Measurements from ENCODE around the gene ASIC4. TPM values are rescaled to one million over a fixed set of nuclear protein-coding genes. Genes with fewer than 3 reads are reported as not detected.

ASIC4 gene, protein sequence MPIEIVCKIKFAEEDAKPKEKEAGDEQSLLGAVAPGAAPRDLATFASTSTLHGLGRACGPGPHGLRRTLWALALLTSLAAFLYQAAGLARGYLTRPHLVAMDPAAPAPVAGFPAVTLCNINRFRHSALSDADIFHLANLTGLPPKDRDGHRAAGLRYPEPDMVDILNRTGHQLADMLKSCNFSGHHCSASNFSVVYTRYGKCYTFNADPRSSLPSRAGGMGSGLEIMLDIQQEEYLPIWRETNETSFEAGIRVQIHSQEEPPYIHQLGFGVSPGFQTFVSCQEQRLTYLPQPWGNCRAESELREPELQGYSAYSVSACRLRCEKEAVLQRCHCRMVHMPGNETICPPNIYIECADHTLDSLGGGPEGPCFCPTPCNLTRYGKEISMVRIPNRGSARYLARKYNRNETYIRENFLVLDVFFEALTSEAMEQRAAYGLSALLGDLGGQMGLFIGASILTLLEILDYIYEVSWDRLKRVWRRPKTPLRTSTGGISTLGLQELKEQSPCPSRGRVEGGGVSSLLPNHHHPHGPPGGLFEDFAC
- polyA plus RNA-seq (ENCODE audit: insufficient read length in 3 of 3) = under 1 TPM; 0.12 to 0.21 (median 0.18) TPM
- long read RNA-seq, donor 1 = 0 reads
- long read RNA-seq, donor 2 = 0 reads
- long read RNA-seq, donor 3 = 0 reads
- long read RNA-seq, donor 4 = 0 reads
- long read RNA-seq, donor 5 = 0 reads
- long read RNA-seq, donor 6 = 0 reads
- long read RNA-seq, donor 7 = 0 reads
- long read RNA-seq, donor 8 = 0 reads
- long read RNA-seq, donor 9, partial matches to known transcripts = 21 of 43 reads
- long read RNA-seq, donor 9, other reads (novel, unspliced or antisense) = 22 of 43 reads
- long read RNA-seq, donor 10 = 0 reads
- long read RNA-seq, donor 11 = 0 reads
- long read RNA-seq, donor 12 = 0 reads
- long read RNA-seq, donor 13 = 0 reads
- long read RNA-seq, donor 14 = 0 reads
- long read RNA-seq, donor 15 = 0 reads
- long read RNA-seq, donor 16 = 0 reads

DNA sequence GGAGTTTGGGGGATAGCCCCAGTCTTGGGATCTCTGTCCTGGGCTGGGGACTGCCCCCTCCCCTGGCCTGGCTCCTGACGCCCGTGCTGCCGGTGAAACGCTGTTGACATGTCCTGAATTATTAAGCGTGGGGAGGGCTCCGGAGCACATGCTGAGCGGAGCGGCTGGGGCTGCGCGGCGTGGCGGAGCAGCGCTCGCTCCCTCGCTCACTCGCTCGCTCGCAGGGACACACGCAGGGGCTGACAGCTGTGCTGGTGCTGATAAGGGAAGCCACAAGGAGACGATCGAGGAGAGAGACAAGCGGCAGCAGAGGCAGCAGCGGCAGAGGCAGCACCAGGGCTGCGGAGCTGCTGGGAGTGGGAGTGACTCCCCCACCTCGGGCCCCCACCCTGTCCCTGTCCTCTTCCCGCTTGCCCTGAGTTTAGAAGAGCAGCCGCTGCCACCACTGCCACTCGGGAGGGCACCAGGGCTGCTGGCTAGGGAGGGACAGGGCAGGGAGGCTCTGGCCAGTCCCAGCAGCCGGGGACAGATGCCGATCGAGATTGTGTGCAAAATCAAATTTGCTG is at the start of gene ASIC4:
ASIC4 (plus strand) TSS at position 287 of the 566 bp plus-strand sequence; CDS start at position 530, 243 bp downstream.
- DNase-seq = no peak

DNA sequence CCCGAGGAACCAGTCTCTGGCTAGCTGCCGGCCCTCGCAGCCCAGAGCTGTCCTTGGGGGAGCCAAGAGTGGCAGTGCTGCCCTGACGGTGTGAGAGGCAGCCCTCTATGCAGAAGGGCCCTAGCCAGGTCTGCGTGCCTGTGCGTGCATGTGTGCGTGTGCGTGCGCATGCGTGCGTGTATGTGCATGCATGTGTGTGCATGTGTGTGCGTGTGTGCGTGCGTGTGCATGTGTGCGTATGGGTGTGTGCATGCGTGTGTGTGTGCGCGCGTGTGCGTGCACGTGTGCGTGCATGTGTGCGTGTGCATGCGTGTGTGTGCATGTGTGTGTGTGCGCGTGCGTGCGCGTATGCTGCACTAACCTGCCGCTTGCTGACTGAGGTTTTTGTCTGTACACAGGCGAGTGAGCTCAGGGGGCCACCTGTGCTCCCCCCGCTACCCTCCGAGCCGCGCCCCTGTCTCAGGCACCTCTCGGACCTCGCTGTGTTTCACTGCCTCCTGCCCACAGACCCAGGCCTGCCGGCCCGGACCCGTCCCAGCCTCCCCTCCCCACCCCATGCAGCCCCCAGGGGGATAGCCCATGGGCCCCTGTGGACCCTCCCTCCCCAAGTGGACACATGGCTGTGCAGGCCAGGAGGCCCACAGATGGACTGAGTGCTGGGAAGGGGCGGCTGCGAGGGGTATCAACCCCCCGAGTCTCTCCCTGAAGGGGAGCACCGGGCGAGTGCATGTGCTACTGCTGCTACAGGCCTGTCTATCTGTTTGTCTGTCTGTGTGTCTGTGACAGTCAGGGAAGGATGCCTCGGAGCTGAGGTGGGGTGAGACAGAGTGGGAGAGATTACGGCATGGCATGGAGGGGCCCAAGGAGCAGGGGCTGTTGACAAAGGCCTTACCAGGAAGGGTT is 48.4 kb upstream of the ASIC4 start:
- no peak for DNase-seq

DNA sequence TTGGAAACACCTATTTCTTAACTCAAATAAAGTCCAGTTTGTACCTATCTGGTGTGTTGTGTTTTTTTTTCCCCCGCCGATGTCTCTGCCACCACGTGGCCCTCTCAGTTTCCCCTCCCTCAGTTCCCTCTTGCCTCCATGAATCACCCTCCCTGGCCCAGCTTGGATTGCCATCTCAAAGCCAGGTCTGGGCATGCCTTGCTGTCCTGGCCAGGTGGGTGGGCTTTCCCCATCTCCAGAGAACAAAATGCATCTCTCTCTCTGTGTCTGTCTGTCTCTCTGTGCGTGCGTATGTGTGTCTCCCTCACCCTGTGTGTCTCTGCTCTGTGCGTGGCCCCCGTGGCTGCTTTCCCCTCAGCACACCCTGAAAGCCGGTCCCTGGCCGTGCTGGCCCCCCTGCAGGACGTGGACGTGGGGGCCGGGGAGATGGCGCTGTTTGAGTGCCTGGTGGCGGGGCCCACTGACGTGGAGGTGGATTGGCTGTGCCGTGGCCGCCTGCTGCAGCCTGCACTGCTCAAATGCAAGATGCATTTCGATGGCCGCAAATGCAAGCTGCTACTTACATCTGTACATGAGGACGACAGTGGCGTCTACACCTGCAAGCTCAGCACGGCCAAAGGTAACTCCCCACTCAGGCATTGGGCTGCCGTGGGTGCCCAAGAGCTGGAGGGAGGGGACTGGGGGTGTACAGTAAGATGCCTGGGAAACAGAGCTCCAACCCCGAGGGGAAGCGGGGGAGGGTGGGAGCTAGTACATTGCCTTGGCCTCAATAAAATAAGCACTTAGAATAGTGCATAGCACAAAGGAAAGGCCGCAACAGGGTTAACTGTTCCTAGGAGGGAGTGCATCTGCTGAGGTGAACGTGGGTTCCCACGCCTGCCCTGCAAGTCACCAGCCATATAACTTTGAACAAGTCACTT is 47.2 kb upstream of the ASIC4 start:
- DNase-seq = no peak

DNA sequence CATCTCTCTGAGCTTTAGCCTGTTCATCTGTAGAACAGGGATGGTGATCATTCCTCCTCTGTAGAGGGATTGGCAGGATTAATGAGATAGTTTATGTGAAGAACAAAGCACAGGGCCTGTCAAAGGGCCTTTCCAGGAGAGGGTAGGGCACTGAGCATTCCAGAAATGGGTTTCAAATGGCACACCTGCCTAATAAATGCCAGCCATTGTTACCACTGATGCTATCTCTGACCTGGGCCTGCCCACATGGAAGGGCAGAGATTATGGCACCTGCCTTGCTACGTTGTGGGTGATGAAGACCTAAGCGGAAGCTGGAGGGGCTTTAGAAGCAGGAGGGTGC is 46.6 kb upstream of the ASIC4 start:
- no peak for DNase-seq

DNA sequence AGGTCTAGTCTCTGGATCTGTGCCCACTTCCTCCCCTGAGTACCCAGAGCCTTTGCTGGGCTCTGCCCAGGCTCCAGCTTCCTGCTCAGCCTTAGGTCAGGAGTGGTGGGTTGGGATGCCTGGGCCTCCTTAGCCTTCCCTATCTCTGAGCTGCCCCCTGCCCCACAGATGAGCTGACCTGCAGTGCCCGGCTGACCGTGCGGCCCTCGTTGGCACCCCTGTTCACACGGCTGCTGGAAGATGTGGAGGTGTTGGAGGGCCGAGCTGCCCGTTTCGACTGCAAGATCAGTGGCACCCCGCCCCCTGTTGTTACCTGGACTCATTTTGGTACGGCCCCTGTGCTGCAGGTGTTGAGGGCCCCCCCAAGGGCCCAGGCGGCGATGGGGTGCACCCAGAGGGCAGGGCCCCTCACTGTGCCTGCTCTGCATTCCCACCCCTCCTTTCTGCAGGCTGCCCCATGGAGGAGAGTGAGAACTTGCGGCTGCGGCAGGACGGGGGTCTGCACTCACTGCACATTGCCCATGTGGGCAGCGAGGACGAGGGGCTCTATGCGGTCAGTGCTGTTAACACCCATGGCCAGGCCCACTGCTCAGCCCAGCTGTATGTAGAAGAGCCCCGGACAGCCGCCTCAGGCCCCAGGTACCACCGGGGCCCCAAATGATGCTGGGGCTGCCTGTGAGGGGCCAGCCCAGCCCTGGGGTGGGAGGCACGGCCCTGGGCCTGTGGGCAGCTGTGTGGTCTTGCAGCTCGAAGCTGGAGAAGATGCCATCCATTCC is 45.7 kb upstream of the ASIC4 start:
- no peak for DNase-seq

DNA sequence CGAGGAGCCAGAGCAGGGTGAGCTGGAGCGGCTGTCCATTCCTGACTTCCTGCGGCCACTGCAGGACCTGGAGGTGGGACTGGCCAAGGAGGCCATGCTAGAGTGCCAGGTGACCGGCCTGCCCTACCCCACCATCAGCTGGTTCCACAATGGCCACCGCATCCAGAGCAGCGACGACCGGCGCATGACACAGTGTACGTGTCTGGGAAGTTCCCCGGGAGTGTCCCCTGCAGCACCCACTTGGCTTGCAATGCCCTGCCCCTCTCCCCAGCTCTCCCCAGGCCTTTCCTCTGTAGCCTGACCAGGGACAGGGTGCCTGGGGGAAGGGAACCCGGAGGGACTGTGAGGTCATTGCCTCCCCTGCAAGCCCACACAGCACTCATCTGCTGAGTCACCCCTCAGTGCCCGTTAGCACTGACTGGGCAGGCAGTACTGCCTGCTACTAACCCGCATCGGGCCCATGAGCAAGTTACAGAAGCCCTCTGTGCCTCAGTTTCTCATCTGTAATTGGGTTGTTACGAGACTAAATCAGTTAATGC is 45.0 kb upstream of the ASIC4 start:
- no peak for DNase-seq

DNA sequence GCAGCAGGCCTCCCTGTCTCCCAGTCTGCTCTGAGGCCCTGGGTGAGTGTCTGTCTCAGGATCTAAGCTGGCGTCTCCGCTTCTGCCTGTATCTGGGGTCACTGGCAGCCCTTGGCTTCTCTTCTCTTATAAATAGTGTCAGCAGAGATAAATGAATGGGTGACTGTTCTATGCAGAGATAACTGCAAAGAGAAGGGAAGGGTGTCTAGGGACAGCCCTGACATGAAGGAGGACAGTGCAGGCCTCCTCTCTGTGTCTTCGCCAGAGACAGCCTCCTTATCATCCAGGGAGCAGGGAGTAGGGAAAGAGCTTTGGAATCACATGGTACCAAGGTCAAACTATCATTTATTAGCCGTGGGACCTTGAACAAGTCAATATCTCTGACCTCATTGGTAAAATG is 43.9 kb upstream of the ASIC4 start:
- no peak for DNase-seq

DNA sequence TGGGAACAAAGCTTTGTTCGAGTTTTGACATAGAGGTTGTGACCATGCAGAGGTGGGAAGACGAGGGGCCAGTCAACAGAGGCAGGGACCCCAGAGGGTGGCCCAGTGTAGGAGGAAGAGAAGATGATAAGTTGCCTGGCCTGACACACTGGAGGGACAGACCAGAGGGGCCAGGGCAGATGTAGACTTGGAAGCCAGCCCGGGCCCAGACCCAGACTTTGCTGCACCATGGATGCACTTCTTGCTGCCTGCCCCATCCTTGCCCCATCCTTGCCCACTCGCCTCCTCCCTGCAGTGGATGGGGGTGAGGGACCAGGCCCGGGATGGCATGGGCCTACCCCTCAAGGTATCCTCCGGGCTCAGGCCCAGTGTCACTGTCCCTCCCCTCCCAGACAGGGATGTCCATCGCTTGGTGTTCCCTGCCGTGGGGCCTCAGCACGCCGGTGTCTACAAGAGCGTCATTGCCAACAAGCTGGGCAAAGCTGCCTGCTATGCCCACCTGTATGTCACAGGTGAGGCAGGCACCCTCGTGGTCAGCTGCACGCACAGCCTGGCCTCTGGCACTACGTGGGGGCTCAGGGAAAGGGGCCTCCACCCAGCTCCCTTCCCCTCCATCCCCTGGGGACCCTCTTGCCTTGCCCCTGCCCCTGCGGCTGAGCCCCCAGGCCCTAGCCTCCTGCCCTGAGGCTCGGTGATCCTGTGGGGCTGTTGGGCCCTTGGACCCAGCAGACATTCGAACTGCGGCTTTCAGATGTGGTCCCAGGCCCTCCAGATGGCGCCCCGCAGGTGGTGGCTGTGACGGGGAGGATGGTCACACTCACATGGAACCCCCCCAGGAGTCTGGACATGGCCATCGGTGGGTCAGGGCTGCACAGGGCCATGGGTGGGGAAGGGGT is 42.6 kb upstream of the ASIC4 start:
- no peak for DNase-seq

DNA sequence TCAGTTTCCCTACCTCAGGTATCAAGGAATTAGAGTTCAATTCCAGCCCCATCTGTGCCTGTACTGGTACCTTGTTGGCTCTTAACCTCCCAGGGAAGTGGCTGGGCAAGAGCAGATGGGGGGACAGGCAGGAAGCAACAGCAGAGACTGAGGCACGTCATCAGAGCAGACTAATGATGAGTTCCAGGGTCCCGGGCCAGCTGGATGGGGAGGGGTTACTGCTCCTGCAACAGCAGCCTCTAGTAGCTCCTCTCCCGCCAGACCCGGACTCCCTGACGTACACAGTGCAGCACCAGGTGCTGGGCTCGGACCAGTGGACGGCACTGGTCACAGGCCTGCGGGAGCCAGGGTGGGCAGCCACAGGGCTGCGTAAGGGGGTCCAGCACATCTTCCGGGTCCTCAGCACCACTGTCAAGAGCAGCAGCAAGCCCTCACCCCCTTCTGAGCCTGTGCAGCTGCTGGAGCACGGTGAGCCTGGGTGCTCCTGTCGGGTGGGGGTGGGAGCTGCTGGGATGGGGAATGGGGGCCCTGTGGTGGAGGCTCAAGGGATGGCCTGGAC is 41.6 kb upstream of the ASIC4 start:
- DNase-seq = no peak

DNA sequence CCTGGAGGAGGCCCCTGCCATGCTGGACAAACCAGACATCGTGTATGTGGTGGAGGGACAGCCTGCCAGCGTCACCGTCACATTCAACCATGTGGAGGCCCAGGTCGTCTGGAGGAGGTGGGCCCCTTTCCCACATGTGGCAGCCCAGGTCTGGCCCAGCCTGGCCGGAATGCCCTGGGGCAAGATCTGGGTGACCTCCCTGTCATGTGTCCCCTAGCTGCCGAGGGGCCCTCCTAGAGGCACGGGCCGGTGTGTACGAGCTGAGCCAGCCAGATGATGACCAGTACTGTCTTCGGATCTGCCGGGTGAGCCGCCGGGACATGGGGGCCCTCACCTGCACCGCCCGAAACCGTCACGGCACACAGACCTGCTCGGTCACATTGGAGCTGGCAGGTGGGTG is 40.8 kb upstream of the ASIC4 start:
- no peak for DNase-seq

DNA sequence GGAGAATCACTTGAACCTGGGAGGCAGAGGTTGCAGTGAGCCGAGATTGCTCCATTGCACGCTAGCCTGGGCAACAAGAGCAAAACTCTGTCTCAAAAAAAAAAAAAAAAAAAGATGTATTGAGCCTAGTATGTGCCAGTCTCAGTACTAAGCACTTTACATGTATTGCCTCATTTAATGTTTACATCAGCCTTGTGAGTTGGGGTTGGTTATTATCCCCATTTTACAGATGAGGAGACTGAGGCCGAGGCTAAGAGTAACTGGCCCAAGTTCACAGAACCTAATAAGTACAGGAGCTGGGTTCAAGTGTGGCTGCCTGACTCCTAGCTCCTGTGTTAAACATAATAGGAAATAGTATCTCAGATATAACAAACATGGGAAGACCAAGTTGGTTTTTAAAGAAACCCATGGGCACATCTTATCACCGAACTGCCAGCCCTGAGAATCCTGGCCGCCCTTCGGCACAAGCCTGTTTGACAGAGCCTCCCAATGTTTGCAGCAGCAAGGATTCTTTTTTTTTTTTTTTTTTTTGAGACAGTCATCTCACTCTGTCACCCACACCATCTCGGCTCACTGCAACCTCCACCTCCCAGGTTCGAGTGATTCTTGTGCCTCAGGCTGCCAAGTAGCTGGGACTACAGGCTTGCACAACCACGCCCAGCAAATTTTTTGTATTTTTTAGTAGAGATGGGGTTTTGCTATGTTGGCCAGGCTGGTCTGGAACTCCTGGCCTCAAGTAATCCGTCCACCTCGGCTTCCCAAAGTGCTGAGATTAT is 39.8 kb upstream of the ASIC4 start:
- DNase-seq = no peak

DNA sequence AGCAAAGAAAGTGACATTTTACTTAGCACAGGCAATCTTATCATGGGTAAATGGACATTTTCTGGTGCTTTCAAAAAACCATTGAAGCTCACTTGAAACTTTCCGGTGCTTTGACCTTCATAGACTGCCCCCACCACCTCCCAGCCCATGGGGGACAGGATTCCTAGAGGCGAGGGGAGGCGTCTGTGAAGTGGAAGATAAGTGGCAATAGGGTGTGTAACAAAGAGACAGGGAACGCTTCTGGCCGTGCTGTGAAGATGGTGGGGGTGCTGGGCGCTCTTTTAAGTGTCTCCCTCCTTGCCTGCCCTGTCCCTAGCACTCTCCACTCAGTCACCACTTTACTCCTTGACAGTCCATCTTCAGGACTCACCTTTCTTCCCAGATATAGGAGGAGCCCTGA is 39.0 kb upstream of the ASIC4 start:
- no peak for DNase-seq

DNA sequence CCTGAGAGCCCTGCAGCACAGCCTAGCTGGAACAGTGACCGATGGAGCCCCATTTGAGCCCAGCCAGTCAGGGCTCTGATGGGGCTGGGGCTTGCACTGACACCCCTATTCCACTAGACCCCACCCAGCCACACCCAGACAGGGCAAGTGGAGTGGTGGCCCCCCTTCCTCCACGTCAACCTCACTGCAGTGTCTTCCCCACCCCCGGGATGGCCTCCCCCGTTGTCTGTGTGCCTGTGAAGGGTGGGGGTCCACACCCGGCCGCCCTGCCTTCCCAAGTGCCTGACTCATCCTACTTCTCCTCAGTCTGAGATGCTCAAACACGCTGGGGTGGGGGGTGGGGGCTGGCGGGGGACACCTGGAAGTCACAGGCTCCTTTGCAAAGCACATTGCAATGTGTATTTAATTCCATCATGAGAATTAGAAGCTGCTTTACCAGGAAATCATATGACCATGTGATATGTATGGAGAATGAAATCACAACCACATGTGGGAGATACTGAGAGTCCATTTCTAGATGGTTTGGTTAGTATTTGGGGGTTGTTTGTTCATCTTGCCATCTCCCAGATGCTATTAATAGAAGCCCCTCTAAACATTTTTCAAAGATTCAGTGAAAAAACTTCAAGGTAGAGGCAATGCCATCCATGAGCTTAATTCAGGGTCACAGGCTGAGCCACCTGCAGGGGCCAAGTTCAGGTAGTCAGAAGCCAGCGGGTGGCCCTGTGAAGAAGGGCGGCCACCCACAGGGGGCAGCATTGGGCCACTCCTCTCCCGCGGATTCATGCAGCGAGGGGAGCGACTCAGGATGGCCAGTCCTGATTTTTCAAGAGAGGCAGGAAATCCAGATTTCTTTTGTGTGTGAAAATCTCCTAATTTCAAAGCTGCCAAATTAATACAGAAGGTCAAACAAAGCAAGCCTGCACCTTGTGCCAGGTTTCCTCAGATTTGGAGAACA is 38.3 kb upstream of the ASIC4 start:
- DNase-seq = peak; percentile 65

DNA sequence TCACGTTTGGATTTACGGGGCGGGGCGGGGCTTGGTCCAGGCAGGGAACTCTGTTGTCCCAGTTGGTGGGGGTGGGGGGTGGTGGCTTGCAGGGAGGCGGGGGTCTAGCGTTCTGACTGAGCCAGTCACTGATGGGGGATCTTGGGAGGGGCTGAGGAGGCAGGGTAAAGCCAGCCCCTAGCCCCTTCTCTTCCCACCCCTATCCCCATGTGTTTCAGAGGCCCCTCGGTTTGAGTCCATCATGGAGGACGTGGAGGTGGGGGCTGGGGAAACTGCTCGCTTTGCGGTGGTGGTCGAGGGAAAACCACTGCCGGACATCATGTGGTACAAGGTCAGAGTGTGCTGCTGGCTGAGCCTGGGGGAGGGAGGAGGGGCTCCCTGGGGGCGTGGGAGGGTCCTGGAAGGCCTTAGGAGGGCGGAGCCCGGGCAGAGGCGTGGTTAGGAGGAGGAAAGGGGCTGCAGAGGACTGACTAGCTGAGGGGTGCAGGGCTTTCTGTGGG is 37.6 kb upstream of the ASIC4 start:
- peak; percentile 62 for DNase-seq

DNA sequence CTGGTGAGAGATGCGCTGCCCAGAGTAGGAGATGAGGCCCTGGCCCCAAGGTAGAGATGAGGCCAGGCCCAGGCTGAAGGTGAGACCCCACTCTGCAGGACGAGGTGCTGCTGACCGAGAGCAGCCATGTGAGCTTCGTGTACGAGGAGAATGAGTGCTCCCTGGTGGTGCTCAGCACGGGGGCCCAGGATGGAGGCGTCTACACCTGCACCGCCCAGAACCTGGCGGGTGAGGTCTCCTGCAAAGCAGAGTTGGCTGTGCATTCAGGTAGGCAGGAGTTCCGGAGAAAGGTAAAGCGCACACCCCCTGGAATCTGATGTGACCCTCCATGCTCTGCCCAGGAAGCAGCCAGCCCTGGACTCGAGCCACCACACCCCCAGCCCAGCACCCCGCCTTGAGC is 37.1 kb upstream of the ASIC4 start:
- DNase-seq = no peak

DNA sequence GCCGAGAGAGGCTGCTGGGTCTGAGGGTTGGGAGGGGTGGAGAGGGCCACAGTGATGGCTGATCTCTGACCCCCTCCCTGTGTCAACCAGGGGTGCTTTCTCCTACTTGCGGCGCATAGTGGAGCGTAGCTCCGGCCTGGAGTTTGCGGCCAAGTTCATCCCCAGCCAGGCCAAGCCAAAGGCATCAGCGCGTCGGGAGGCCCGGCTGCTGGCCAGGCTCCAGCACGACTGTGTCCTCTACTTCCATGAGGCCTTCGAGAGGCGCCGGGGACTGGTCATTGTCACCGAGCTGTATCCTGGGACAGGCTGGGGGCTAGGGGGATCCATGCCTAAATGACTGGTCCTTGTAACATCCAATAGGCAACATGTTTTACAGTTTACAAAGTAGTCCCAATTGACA is 36.5 kb upstream of the ASIC4 start:
- DNase-seq = no peak
